ENCODE measurements around the gene ADAT1.

DNA sequence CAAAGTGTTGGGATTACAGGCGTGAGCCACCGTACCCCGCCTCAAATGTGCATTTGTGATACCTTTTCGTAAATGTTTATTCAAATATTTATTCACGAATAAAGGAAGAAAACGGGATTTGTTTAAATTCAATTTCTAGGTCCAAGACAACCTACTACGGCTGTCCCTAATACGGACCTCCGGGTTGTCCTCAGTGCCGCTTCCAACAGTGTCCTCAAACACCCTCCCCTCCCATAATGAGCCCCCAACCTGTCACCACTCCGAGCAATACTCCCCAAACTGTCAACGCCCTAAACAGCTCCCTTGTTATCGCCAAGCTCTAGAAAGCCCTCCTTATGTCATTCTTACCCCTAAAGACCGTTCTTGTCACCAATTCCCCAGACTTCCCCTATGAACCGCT lies 57.4 kb downstream of the ADAT1 start:
- no peak for TF ChIP-seq POLR2A (IDR thresholded peaks at IDR 0.05)
- TF ChIP-seq, protein P1, sequence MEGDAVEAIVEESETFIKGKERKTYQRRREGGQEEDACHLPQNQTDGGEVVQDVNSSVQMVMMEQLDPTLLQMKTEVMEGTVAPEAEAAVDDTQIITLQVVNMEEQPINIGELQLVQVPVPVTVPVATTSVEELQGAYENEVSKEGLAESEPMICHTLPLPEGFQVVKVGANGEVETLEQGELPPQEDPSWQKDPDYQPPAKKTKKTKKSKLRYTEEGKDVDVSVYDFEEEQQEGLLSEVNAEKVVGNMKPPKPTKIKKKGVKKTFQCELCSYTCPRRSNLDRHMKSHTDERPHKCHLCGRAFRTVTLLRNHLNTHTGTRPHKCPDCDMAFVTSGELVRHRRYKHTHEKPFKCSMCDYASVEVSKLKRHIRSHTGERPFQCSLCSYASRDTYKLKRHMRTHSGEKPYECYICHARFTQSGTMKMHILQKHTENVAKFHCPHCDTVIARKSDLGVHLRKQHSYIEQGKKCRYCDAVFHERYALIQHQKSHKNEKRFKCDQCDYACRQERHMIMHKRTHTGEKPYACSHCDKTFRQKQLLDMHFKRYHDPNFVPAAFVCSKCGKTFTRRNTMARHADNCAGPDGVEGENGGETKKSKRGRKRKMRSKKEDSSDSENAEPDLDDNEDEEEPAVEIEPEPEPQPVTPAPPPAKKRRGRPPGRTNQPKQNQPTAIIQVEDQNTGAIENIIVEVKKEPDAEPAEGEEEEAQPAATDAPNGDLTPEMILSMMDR (IDR thresholded peaks at IDR 0.05 in 4 of 5, conservative IDR thresholded peaks at IDR 0.05 in 1 of 5): no peak
